GM04504 (cell line): Measurements from ENCODE around the gene RFX8.

Source experiments
- DNase-seq: peaks from one replicate; pipeline ENCODE4 v3.0.0-alpha.2; 2012; ENCODE audit warnings: low read depth

Gene RFX8

GRCh38 chr2:101348883-101349282 lies 126.0 kb downstream of the RFX8 start:
- no peak for DNase-seq
